Head of caudate nucleus (tissue), 42 donors: ENCODE measurements around the gene FBXO10.
"Not testable (repeated sequence)": the region's sequence is repeated elsewhere in the genome, so short reads cannot be mapped to it uniquely, and the experiment has no call there.

ENCODE experiments used
- DNase-seq, 42 donors: peaks; one replicate each; pipeline versions ENCODE4 v3.0.0 to v3.0.0-alpha.2; 2020 to 2021; ENCODE audit warnings: mixed read lengths in 7 of 42
- intact Hi-C: fragments of 100-400 bp; cut with DNase I; formaldehyde crosslinking; loops from one replicate; pipeline ENCODE4 v1.15.0; 2022

Gene FBXO10

DNA sequence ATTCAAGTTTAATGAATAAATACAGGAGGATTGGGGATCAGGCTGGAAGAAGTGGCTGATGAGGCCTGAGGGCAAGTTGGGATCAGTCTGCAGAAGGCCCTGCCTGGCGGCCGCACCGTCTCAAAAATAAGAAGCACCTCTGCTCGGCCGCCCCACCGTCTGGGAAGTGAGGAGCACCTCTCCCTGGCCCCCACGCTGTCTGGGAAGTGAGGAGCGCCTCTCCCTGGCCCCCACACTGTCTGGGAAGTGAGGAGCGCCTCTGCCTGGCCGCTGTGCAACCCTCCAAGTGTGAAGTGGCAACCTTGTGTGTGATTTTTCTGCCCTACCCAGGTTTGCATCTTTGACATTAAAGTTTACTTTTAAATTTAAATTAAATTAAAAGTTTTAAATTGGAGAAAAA is 55.1 kb downstream of the FBXO10 start:
- DNase-seq = no peak
- intact Hi-C loops = no loop called here

DNA sequence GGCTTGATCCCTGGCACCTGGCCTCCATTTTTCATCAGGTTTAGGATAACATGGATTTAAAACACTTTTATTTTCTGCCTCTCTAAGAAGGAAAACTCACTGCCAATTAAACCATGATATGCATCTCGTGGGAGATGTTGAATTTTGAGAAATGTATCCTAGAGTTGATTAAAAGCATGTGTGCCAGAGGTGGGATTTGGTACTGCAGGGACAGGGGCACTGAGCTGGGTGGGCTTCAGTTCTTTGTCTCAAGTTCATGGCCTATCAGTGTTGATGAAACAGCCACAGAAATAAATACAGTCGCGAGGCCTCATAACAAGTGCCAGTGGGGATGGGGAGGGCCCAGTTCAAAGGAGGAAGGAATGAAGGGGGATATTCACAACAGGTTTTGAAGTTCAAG is 55.5 kb downstream of the FBXO10 start:
- no peak for DNase-seq
- intact Hi-C loops = no loop called here

DNA sequence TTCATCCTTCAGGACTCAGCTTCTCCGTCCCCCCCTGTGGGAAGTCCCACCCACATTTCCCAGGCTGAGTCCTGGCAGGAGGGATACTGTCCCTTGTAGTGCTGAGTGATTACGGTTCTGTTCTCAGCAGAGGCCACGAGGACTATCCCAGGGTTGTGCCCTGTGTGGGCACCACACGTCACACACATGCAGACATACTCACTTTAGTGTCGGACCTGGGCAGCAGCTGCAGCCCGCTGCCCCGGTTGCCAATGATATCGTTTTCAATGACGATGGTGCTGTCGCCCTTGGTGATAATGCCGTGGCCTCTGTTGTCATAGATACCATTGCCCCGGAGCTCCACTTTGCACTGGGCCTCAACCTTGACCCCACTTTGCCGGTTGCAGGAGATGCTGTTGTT is 58.3 kb downstream of the FBXO10 start:
- intact Hi-C loops = no loop called here
- no peak for DNase-seq

DNA sequence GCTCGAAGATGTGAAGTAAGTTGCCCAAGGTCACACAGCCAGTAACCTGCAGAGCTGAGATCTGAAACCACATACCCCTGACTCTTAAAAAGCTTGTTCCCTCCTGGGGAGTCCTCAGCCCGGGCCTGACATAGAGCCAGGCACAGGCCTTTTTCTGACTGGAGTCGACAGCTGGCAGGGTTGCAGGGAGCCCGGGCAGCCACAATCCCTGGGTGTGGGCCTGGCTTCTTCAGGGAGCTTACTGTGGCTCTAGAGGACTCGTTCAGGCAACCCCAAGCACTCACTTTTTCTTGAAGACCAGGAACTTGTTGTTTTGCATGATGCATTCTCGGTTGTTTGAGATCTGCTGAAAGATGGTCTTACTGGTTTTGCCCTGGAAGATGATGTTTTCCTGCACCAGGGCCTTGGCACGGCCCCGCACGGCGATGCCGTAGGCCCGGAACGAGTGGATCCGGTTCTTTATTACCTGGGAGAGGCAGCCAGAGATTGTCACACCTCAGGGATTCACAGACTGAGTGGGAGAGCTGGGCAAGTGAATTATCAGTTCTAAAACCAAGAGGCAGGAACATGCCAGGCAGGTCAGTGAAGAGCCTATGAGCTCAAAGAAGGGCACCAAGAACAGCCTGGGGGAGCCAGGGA is 60.4 kb downstream of the FBXO10 start:
- DNase-seq = no peak
- intact Hi-C loops = no loop called here

DNA sequence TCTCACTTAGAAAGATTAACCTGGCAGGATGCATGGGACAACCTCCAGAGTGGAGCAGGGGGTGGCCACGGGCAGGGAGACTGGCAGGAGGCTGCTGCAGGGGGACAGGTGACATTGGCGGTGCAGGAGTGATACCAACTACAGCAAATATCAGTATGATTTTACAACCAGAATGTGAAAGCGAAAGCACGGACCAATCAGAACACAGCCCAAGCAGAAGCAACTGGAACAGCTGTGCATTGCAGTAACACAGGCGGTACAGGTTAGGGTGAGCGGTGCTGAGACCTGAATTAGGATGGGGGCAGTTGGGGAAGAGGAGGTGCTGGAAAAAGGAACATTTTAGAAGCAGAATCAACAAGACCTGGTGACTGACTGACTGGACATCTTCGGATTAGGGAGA is 61.2 kb downstream of the FBXO10 start:
- intact Hi-C loops = no loop called here
- DNase-seq = no peak

DNA sequence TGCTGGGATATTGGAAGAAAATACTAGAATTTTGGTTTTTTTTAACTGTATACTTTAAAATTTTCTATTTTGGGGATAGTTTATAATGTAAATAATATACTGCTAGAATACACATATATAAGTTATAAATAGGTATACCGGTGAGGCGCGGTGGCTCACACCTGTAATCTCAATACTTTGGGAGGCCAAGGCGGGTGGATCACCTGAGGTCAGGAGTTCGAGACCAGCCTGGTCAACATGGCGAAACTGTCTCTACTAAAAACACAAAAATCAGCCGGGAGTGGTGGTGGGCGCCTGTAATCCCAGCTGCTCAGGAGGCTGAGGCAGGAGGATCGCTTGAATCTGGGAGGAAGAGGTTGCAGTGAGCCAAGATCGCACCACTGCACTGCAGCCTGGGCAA is 61.8 kb downstream of the FBXO10 start:
- DNase-seq, intact Hi-C loops: not testable (repeated sequence)

DNA sequence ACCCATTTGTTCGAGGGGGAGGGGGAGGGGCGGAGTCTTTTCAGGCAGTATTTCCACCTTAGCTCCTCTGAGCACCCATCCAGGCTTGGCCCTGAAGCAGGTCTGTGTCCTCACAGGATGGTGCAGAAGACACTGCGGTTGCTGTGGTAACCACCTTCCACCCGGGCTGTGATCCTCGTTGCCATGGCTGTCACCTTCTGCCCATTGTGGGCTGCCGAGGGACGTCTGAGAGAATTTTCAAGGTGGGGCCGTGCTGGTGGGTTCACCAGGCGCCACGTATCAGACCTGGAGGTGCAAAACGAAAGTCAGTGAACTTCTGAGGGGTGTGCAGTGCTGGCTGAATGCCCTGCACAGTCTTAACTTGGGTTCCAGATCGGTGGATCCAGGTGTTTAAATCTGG is 63.7 kb downstream of the FBXO10 start:
- intact Hi-C loops = no loop called here
- no peak for DNase-seq

DNA sequence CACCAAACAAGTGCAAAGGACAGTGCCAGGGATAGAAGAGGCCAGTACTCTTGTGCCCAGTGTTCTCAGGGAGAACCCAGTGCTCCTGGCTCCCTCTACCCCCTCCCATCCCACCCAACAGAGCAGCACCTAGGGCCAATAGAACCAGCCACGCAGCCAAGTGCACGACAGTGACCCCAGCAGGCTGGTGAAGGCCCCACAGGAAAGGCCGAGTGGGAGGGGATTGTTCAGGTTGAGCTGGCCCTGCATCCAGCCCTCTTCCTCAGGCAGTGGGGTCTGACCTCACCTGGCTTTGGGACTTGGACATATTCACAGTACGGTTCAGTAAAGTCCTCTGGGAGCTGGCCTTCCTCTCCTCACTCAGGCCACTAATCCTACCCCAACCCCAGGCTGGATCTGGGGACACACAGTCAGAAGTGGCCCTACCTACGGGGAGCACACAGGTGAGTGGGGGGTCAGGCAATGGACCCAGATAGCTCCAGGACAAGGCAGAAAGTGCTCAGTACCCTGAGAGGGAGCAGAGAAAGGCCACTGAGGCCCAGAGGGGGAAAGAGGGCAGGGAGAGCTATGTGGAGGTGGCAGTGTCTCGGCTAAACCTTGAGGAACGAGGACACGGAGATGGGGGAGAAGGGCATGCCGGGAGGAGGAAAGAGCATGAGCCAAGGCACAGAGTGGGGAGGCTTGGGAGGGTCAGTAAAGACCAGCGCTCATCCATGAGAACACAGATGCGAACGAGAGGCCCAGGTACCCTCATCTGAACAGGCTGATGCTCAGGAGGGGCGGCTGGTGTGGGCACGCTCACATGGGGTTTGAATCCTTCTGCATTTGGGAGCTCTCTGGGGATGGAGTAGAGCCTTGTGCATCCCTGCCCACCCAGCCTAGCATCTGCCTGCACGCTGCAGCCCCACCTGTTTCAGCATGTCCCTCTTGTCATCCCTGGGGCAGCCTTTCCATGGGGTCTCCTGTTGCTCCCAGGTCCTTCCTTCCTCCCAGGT is 64.9 kb downstream of the FBXO10 start:
- intact Hi-C loops = no loop called here
- DNase-seq = no peak

DNA sequence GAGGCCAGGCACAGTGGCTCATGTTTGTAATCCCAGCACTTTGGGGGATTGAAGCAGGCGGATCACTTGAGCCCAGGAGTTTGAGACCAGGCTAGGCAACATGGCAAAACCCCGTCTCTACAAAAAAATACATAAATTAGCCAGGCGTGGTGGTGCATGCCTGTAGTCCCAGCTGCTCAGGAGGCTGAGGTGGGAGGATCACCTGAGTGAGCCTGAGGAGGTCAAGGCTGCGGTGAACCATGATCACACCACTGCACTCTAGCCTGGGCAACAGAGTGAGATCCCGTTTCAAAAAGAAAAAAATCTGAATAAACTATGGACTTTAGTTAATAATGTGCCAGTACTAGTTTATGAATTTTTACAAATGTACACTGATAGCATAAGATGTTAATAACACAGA is 66.1 kb downstream of the FBXO10 start:
- DNase-seq, intact Hi-C loops: not testable (repeated sequence)

DNA sequence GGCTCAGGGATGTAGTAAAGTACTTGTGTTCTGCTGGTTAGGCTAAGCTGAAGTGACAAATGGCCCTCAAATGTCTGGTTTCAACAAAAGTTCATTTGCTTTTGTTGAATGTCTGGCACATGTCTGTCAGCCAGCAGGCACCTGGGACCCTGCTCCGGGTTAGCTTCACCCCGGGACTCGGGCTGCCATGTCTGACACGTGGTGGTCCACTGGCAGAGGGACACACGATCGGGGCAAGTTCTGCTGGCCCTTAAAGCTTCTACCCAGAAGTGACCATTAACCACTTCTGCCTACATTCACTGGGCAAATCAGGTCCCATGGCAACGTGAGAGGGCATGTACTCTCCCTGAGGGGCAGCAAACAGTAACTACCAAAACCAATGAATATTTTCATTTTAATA is 66.6 kb downstream of the FBXO10 start:
- DNase-seq = no peak
- intact Hi-C loops = no loop called here

DNA sequence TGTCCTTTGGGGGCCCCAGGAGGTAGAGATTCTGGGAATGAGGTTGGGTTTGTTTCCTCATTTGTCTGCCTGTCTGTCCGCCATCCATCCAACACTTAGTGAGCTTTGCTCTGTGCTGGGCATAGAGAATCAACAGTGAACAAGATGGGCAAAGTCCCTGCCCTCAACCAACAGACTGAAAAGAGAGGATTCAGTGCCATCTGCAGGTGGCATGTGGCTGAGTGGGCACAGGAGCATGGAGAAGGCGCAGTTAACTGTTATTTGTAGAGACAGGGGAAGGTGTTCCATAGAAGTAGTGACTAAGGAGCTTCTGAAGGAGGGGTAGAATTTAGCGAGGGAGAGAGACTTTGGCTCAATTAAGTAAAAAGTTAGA is 67.4 kb downstream of the FBXO10 start:
- intact Hi-C loops = no loop called here

DNA sequence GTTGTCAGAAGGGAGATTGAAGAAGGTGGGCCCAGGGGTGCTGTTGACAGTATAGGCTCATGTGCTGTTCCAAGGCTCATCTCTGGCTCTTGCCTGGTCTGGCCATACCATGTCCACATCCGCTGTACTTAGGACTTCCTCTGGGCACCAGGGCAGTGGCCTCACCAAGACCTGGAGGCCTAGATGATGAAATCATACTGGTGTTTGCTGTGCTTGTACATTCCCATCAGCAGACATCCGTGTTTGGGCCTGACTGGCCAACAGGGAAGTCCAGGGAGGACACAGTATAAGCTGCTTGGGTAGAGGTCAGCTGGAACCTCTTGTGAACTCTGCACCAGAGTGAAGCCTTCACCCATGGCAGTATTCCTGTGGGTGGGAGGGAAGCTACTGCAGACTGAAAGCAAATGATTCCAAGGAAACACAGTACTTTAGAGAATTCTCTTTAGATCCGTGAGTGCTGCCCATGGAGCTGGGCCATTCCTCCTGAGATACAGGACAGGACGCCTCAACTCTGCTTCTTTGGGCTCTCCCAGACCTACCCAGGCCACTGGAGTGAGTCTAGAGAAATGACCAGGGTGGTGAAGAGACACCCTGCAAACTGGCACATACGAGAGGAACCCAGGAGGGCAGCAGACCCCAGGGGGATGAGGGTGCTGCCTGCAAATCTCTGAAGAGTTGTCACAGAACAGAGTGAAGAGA is 67.9 kb downstream of the FBXO10 start:
- no peak for DNase-seq
- intact Hi-C loops = no loop called here

More for the DNA sequence above, 67.4 kb downstream of the FBXO10 start:
- peak in 23 of 42 donors; percentile 9 to 74 (median 37) for DNase-seq

DNA sequence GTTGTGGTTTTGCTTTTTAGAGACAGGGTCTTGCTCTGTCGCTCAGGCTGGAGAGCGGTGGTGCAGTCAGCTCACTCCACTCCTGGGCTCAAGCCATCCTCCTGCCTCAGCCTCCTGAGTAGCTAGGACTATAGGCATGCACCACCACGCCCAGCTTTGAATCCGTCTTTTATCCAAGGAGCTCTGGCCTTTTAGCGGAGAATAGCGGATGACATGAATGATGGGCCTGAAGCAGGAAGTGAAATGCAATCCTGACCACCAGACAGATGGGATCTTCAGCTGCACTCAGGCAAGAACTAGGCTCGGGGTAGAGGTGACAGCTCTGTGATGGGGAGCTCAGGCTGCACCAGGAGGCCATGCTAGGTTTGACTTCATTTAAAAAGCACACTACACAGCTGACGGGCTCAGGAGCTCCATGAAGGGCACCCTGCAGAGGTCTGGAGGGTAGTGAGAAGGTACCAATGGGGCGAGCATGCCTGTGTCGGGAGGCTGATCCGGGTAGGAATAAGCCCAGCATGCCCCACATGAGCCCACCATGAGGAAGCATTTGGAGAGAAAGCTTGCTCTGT is 68.5 kb downstream of the FBXO10 start:
- no peak for DNase-seq
- intact Hi-C loops = no loop called here

DNA sequence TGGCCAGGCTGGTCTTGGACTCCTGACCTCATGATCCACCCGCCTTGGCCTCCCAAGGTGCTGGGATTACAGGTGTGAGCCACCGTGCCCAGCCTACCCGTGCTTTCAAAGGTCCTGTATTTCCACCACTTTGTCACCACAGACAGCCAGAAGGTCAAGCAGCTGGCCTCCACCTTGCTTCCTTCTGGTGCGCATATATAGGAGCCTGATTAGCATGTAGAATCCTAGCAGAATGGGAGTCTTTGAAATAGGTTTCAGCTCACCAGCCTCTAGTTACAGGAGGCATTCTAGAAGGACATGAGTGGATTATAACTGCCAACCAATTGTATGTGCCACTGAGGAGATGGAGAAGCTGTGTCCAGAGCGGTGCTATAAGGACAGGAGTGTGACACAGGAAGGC is 71.6 kb downstream of the FBXO10 start:
- intact Hi-C loops = no loop called here
- peak in 1 of 42 donors; percentile 2 for DNase-seq

DNA sequence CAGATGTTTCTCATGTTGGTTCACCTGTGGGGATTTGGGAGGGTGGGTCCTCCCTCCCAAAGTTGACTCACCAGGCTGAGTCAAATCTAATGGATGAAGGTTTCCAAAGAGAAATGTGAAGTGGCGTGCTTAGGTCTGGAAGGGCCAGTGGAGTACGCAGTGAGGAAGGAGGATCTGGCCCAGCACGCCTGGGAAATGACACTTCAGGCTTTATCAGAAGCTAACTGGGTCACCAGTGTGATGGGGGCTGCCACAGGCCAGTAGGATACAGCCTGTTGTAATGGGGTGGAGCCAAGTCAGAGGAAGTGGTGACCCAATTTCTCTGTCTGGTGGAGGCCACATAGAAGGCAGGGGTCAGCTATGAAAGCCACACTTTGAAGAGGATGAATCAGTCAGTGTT is 72.4 kb downstream of the FBXO10 start:
- DNase-seq = no peak
- intact Hi-C loops = no loop called here

DNA sequence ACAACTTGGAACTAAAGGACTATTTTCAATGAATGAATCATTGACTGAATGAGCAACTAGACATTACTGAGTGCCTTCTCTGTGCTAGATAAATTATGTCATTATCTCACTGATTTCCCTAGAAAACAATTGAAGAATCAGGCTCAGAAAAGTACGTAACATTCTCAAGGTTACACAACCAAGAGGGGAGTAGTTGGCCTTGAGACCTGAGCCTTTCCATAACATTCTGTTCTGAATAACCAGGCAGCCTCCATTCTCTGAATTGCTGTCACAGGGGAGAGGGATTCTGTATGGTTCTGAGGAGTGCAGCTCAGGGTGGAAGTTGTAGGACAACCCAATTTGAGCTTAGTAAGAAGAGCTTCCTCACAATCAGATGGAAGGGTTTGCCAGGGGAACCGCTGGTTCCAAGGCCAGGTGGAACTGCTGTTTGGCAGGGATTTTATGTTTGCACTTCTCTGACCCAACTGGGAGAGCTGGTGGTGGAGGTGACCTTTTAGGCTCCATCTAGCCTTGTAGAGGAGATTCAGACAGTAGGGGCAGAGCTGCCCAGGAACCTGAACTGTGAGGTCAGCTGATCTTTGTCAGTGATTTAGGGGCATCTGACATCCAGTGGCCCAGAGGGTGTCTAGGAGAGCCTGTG is 74.1 kb downstream of the FBXO10 start:
- no peak for DNase-seq
- intact Hi-C loops = no loop called here

DNA sequence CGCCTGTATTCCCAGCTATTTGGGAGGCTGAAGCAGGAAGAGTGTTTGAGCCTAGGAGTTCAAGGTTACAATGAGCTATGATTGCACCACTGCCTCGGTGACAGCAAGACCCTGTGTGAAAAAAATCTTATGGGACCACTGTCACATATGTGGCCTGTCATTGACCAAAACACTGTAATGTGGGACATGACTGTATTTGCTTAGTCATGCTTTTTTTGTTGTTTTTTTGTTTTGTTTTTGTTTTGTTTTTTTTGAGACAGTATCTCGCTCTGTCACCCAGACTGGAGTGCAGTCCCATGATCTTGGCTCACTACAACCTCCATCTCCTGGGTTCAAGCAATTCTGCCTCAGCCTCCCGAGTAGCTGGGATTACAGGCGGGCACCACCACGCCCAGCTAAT is 76.9 kb downstream of the FBXO10 start:
- intact Hi-C loops = no loop called here
- no peak for DNase-seq

DNA sequence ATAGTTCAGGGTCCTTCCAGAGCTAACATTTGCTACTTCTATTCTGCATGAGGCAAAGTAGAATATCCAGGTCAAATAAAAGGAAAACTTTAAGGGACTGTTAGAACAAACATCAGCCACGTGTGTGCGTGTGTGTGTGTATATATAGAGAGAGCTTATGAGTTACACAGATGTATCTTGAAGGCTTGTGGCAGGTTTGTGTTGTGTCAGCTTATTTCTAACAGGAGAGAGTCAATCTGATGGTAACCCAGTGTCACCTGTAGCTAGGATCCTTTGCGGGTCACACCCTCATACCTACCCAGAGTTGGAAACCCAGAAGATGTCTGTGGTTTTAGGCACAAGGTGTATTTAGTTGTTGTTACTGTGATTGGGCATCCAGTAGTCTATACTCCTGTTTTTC is 77.7 kb downstream of the FBXO10 start:
- intact Hi-C loops = no loop called here
- peak in 1 of 42 donors; percentile 3 for DNase-seq

DNA sequence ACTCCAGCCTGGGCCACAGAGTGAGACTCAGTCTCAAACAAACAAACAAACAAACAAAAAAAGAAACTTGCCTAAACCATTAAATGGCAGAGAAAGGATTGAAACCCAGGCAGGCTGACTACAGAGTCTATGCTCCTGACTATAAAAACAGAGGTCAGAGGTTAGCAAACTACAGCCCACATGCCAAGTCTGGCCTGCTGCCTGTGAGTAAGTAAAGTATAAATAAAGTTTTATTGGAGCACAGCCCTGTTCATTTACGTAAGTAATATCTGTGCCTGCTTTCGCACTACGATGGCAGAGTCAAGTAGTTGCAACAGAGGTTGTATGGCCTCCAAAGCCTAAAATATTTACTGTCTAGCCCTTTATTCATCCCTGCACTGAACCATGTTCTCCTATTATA is 78.9 kb downstream of the FBXO10 start:
- DNase-seq = peak in 1 of 42 donors; percentile 12
- intact Hi-C loops = no loop called here
